T-helper 1 cell (primary cell): ENCODE data around the gene ZNF750.

Experiments
- DNase-seq, 5 donors: peaks; one replicate each; pipeline ENCODE4 v3.0.0-alpha.2; 2012 to 2020

ZNF750 gene

GRCh38 chr17:82832881-82833475 is 6.8 kb downstream of the ZNF750 start:
- no peak for DNase-seq

GRCh38 chr17:82832411-82832810 is 7.4 kb downstream of the ZNF750 start:
- DNase-seq: no peak

GRCh38 chr17:82831818-82832200 is 8.0 kb downstream of the ZNF750 start:
- no peak for DNase-seq

- no peak for DNase-seq
Observed at GRCh38 chr17:82831041-82831817, 8.6 kb downstream of the ZNF750 start.

DNA sequence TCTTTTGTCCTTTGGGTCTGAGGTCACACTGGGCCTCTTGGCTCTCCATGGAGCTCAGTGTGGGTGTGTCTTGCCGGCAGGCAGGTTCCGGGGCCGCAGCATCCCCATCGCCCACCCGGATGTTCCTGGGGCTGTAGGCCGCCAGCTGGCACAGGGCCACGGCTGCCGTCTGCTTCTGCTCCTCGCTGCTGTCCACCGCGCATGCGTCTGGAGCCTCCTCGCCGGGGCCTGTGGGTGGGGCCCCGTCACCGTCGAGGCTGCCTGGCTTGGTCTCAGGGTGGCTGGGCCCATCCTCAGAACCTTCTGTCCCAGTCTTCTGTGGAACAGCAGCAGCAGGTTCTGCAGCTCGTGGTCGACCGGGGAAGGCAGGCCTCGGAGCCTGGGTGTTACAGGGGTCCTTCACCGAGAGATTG is 9.6 kb downstream of the ZNF750 start:
- no peak for DNase-seq

DNA sequence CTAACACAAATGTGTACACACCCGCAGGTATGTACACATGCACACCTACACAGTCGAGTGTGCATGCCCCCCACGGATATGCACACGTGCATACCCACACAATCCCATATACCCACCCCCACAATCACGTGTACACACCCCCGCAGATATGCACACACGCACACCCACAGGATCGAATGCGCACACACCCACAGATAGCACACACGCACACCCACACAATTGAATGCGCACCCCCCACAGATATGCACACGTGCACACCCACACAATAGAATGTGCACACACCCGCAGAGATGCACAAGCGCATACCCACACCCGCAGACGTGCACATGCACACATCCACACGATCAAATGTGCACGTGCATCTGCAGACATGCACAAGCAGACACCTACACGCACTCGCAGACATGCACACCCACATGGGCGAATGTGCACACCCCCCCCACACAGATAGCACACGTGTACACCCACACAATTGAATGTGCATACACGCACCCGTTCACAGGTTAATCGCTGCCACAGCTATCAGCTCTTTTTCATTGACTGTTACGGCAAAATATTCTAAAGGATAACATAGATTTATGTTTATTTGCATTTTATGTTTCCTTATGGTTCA is 10.8 kb downstream of the ZNF750 start:
- DNase-seq: no peak

GRCh38 chr17:82826956-82827355 is 12.9 kb downstream of the ZNF750 start:
- no peak for DNase-seq

GRCh38 chr17:82826211-82826610 is 13.6 kb downstream of the ZNF750 start:
- DNase-seq: no peak

GRCh38 chr17:82825540-82826124 is 14.2 kb downstream of the ZNF750 start:
- DNase-seq: no peak

DNA sequence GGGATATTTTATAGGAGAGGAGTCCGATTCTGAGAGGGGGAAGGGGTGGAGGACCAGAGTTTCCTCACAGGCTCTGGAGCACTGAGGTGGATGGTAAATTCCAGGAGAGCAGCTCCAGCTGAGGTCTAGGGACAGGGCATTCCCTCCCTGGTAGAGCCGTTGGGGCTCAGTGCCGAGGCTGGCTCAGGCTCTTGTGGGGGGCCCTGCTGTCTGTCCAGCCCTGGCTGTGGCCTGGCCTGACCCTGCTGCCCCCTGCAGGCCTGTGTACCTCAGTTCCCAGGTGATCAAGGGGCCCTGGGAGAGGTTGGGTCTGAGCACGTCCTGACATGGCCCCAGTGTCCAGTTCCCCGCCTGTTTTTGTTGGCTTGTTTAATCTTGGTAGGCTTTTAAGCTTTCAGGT is 16.8 kb downstream of the ZNF750 start:
- DNase-seq: no peak

DNA sequence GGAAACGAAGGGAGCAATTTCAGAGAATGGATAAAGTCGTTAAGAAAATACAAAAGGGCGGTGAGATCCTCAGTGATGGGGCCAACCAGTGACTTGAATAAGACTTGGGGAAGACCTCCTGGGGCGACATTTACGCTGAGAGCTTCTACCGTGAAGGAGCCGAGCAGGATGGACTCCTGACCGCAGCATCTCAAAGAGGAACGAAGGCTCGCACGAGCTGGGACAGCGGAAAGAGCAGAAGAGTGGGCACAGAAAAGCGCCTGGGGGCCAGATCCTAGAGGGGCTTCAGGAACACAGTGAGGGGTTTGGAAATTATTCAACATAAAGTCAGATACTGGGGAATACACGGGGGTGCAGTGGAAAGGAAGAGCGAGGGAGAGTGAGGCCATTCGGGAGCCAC is 17.5 kb downstream of the ZNF750 start:
- no peak for DNase-seq

DNA sequence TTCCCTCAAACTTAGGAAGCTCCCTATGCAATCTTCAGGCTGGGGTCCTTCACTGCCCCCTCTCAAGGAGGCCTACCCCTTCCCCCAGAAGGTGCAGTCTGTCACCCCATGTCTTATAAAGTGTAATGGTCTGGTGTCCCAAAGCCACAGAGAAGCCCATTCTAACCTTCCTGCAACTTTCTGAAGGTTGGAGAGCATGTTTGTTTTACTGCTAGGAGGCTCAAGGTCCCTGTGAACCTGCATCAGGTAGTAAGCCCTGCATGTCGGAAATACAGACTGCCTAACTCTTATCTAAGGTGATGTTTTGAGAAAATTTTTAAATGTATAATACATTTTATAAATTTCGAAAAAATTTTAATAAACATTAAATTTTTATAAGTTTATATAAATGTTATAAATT is 18.3 kb downstream of the ZNF750 start:
- no peak for DNase-seq

DNA sequence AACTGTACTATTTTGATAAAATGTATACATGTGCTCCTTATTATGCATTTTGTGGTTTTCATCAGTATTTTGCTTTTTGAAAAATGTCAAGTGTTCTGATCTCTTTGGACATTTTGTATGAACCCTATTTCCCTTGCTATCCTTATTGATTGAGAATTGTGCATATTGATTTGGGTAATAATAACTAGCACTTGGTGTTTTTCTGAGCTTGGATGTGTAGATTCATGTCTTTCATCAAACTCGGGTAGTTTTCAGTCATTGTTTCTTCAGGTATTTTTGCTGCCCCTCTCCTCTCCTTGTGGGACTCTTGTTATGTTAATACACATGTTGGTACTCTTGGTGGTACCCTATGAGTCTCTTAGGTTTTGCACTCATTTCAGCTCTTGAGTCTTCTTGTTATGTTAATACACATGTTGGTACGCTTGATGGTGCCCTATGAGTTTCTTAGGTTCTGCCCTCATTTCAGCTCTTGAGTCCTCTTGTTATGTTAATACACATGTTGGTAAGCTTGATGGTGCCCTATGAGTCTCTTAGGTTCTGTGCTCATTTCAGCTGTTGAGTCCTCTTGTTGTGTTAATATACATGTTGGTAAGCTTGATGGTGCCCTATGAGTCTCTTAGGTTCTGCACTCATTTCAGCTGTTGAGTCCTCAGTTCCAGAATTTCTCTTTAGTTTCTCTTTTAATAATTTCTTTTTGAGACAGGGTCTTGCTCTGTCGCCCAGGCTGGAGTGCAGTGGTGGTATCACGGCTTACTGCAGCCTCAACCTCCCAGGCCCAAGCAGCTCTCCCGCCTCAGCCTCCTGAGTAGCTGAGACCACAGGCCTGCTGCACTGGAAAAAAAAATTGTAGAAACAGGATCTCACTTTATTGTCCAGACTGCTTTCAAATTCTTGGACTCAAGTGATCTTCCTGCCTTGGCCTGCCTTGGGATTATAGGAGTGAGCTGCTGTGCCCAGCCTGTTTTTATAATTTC is 19.3 kb downstream of the ZNF750 start:
- DNase-seq: no peak

- no peak for DNase-seq
Observed at GRCh38 chr17:82817947-82818346, 21.9 kb downstream of the ZNF750 start.

DNA sequence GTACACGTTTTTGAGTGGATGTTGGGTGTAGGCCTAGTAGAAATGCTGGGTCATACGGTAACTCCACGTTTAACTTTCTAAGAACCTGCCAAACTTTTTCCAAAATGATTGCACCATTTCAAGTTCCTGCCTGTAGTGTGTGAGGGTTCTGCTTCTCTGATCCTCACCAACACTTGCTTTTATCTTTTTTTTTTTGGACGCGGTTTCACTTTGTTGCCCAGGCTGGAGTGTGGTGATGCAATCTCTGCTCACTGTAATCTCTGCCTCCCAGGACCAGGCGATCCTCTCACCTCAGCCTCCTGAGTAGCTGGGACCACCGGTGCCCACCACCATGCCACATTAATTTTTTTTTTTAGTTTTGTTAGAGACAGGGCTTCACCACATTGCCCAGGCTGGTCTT is 23.5 kb downstream of the ZNF750 start:
- no peak for DNase-seq

DNA sequence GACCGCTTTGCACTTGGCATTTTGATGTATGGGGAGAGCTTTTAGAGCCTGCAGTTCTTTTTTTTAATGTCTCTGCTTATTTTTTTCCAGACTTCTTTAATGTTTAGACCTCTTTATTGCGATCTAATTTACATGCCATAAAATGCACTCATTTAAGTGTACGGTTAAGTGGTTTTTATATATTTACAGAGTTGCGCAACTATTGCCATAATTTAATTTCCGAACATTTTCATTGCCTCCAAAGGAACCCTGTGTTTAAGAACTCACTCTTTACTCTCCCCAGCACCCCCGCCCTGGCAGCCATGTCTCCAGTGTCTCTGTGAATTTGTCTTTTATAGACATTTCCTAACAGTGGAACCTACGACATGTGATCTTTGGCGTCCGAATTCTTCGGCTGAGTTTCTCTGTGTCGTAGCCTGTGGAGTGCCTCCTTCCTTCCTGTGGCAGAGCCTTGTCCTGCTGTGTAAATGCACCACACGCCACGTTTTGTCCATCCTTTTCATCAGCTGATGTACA is 24.0 kb downstream of the ZNF750 start:
- no peak for DNase-seq

DNA sequence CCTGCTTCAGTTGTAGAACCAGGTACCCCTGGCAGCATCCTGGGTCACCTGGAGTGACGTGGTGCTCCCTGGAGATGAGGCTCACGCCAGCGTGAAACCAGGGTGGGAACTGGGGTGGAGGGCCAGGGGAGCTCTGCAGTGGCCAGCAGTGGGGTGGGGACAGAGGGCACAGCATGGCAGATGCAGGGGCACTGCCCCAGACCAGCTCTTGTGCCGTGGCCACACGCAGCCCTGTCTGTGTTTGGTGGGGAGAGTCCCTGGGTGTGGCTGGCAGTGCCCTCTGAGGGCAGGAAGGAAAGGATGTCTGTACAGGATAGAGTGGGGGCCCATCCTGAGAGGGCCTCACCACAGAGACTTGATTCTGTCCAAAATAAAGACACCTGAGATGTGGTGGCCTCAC is 24.5 kb downstream of the ZNF750 start:
- DNase-seq: no peak

GRCh38 chr17:82814834-82815233 is 25.0 kb downstream of the ZNF750 start:
- DNase-seq: no peak

- DNase-seq: no peak
Observed at GRCh38 chr17:82813299-82814051, 26.3 kb downstream of the ZNF750 start.

- no peak for DNase-seq
Observed at GRCh38 chr17:82812601-82813000, 27.2 kb downstream of the ZNF750 start.

GRCh38 chr17:82812058-82812457 is 27.8 kb downstream of the ZNF750 start:
- no peak for DNase-seq
